ENCODE data around the gene ACOT7. TPM values are rescaled to one million over a fixed set of nuclear protein-coding genes. Genes with fewer than 3 reads are reported as not detected.
A peak's percentile ranks its signal among the peaks of the same experiment; 100 is the strongest.

The ACOT7 gene
- total and polyA plus RNA-seq, 2 of the 13 experiments (the other 11 are each of a cell fraction or from before 2014, with no cell fraction given) = 33.0 to 55.8 TPM

GRCh38 chr1:6359216-6360116 lies 34.1 kb downstream of the ACOT7 start (continued):
- TF ChIP-seq TRAFD1 (CRISPR knock-in tag; IDR thresholded peaks at IDR 0.05; ENCODE audit: borderline replicate concordance) (no peak), ZNF34 (CRISPR knock-in tag; IDR thresholded peaks at IDR 0.05; ENCODE audit: borderline replicate concordance) (no peak), ZUFSP (CRISPR knock-in tag; IDR thresholded peaks at IDR 0.05; ENCODE audit: borderline replicate concordance) (no peak), ZNF317 (CRISPR knock-in tag; IDR thresholded peaks at IDR 0.05) (0 out of 2 replicates have a peak, but pooled peaks have one; percentile 19), PLSCR1 (CRISPR knock-in tag; IDR thresholded peaks at IDR 0.05; ENCODE audit: borderline replicate concordance) (no peak), ZNF75D (CRISPR knock-in tag; IDR thresholded peaks at IDR 0.05; ENCODE audit: borderline replicate concordance) (no peak), ARID5B (CRISPR knock-in tag; IDR thresholded peaks at IDR 0.05) (peak; percentile 50; the same call in 1 of the 2 replicates), FOXJ3 (CRISPR knock-in tag; IDR thresholded peaks at IDR 0.05; ENCODE audit: borderline replicate concordance) (no peak), ZNF44 (CRISPR knock-in tag; IDR thresholded peaks at IDR 0.05) (no peak), HOXD1 (CRISPR knock-in tag; IDR thresholded peaks at IDR 0.05) (no peak), GMEB2 (CRISPR knock-in tag; IDR thresholded peaks at IDR 0.05; ENCODE audit: low read depth) (no peak), ZKSCAN5 (CRISPR knock-in tag; IDR thresholded peaks at IDR 0.05) (no peak), ZNF276 (CRISPR knock-in tag; IDR thresholded peaks at IDR 0.05; ENCODE audit: low read depth) (no peak), ZNF460 (CRISPR knock-in tag; IDR thresholded peaks at IDR 0.05; ENCODE audit: borderline replicate concordance) (no peak), EEA1 (CRISPR knock-in tag; IDR thresholded peaks at IDR 0.05; ENCODE audit: borderline replicate concordance) (no peak)

All from HepG2 (cell line).